GM13976 (cell line): ENCODE results near the gene PI4K2A.

Experiments used
- DNase-seq: peaks from one replicate; pipeline ENCODE4 v3.0.0; 2012; ENCODE audit warnings: low spot score
- CTCF ChIP-seq: IDR thresholded peaks from 2 replicates; pipeline ENCODE4 v1.5.1; 2012; ENCODE audit warnings: borderline replicate concordance, mild to moderate bottlenecking; ENCODE audit not compliant: insufficient read depth; ENCODE audit errors: extremely low read depth, missing control alignments, control extremely low read depth
- in situ Hi-C: fragments of 300-500 bp; cut with MboI; formaldehyde crosslinking; loops from one replicate; pipeline ENCODE4 v1.12.0; 2022; ENCODE audit warnings: low sequenced_read_pairs, mixed read lengths, inconsistent platforms; ENCODE audit not compliant: unreplicated experiment

PI4K2A gene

GRCh38 chr10:97705006-97705670, 64.7 kb downstream of the PI4K2A start:
- TF ChIP-seq CTCF, result no peak
- in situ Hi-C loops, result no loop called here
- no peak for DNase-seq

GRCh38 chr10:97707134-97707861, 66.8 kb downstream of the PI4K2A start:
- TF ChIP-seq CTCF, result no peak
- no peak for DNase-seq
- in situ Hi-C loops, result no loop called here

GRCh38 chr10:97708167-97708566, 67.7 kb downstream of the PI4K2A start:
- no peak for TF ChIP-seq CTCF
- in situ Hi-C loops, result no loop called here
- DNase-seq, result no peak

GRCh38 chr10:97708976-97709946, 68.8 kb downstream of the PI4K2A start:
- in situ Hi-C loops, result no loop called here
- DNase-seq, result no peak
- peak; percentile 46 for TF ChIP-seq CTCF

GRCh38 chr10:97711640-97712572, 71.4 kb downstream of the PI4K2A start:
- TF ChIP-seq CTCF, result no peak
- DNase-seq, result no peak
- in situ Hi-C loops, result no loop called here

- TF ChIP-seq CTCF, result no peak
- in situ Hi-C loops, result no loop called here
- peak; percentile 61 for DNase-seq
These were observed 72.9 kb downstream of the PI4K2A start, which contains the start of gene MARVELD1 for GRCh38 chr10:97713339-97713825. TSS of gene MARVELD1 (plus strand) at chr10:97713730. CDS start at chr10:97713877, 147 bp downstream.
